G401.6 (cell line): ENCODE results near the gene LRRC23.
"Not testable (repeated sequence)": the region's sequence is repeated elsewhere in the genome, so short reads cannot be mapped to it uniquely, and the experiment has no call there.

Experiments used
- FAIRE-seq: peaks from 2 replicates; lab custom pipeline; 2012; peaks lifted over from hg19 to GRCh38; lab: Jason Lieb, UNC

Gene LRRC23

GRCh38 chr12:6904280-6905276 lies at the start of gene LRRC23:
Gene LRRC23, plus strand, starts transcription at chr12:6904822. Its CDS starts 812 bp downstream, at chr12:6905634.
- peak; percentile 97 for FAIRE-seq

- no peak for FAIRE-seq
Measured at GRCh38 chr12:6855322-6855721, 49.3 kb upstream of the LRRC23 start.

- FAIRE-seq: no peak
Measured at GRCh38 chr12:6858799-6859198, 45.8 kb upstream of the LRRC23 start.

- FAIRE-seq: no peak
Measured at GRCh38 chr12:6860116-6860515, 44.5 kb upstream of the LRRC23 start.

GRCh38 chr12:6860942-6861341 lies 43.7 kb upstream of the LRRC23 start:
- no peak for FAIRE-seq

- FAIRE-seq: no peak
Measured at GRCh38 chr12:6861391-6861790, 43.2 kb upstream of the LRRC23 start.

- FAIRE-seq: no peak
Measured at GRCh38 chr12:6863033-6863432, 41.6 kb upstream of the LRRC23 start.

- no peak for FAIRE-seq
Measured at GRCh38 chr12:6863586-6864321, 40.9 kb upstream of the LRRC23 start.

- FAIRE-seq: not testable (repeated sequence)
Measured at GRCh38 chr12:6865307-6865706, 39.3 kb upstream of the LRRC23 start.

- no peak for FAIRE-seq
Measured at GRCh38 chr12:6866163-6866919, 38.3 kb upstream of the LRRC23 start.

- FAIRE-seq: no peak
Measured at GRCh38 chr12:6866920-6867412, 37.7 kb upstream of the LRRC23 start.

GRCh38 chr12:6867413-6868210 lies 37.0 kb upstream of the LRRC23 start, which contains the start of gene TPI1:
Gene TPI1, plus strand, starts transcription at chr12:6867531. Its CDS starts 36 bp downstream, at chr12:6867567.
- no peak for FAIRE-seq

- no peak for FAIRE-seq
Measured at GRCh38 chr12:6868211-6869048, 36.2 kb upstream of the LRRC23 start.

- FAIRE-seq: no peak
Measured at GRCh38 chr12:6869049-6870021, 35.3 kb upstream of the LRRC23 start.

- not testable (repeated sequence) for FAIRE-seq
Measured at GRCh38 chr12:6870304-6870703, 34.3 kb upstream of the LRRC23 start.

- peak; percentile 41 for FAIRE-seq
Measured at GRCh38 chr12:6871052-6871957, 33.3 kb upstream of the LRRC23 start.

- FAIRE-seq: no peak
Measured at GRCh38 chr12:6872073-6873048, 32.3 kb upstream of the LRRC23 start.
